ENCODE measurements around the gene PTH1R.

PTH1R gene

GRCh38 chr3:46916799-46917198 is 39.3 kb downstream of the PTH1R start:
- Histone ChIP-seq H2AK5ac (ENCODE audit: low read length, severe bottlenecking) (no peak overlapping the region), H3K79me1 (replicated peaks; ENCODE audit: low read length, poor library complexity, severe bottlenecking) (peaks cover 16% of the 10 kb centered on the region), H4K91ac (ENCODE audit: low read length) (no peak overlapping the region), H2BK12ac (ENCODE audit: low read length in 2 of 2) (no peak overlapping the region), H3K23ac (ENCODE audit: low read length in 2 of 2) (no peak overlapping the region), H3K4me1 (ENCODE audit: control insufficient read depth, insufficient read depth, low read depth, low read length) (peaks cover 5% of the 10 kb centered on the region), H2BK120ac (ENCODE audit: low read depth, low read length) (no peak overlapping the region), H2BK5ac (ENCODE audit: low read depth, low read length, poor library complexity, severe bottlenecking) (no peak overlapping the region), H3K4ac (ENCODE audit: low read depth in 1 of 2, low read length in 2 of 2) (no peak overlapping the region), H2BK15ac (ENCODE audit: low read depth, poor library complexity, severe bottlenecking) (no peak overlapping the region), H3K27me3 (ENCODE audit: control insufficient read depth in 1 of 2, insufficient read depth in 1 of 2, low read length in 2 of 2) (no peaks in the 10 kb centered on the region), H3K18ac (ENCODE audit: low read depth in 1 of 2, low read length in 2 of 2) (no peak overlapping the region), H3K14ac (ENCODE audit: low read length in 2 of 2) (no peak overlapping the region), H3K4me3 (ENCODE audit: insufficient read depth in 1 of 2, low read depth in 1 of 2, low read length in 2 of 2) (no peak overlapping the region), H3K36me3 (ENCODE audit: control insufficient read depth in 1 of 2, insufficient read depth in 2 of 2, low read depth in 1 of 2, low read length in 2 of 2) (peaks cover 30 to 66% of the 10 kb centered on the region in 2 experiments), H3K9me3 (ENCODE audit: control insufficient read depth, low read length) (peaks cover 15% of the 10 kb centered on the region), H3K4me2 (ENCODE audit: low read length, poor library complexity, severe bottlenecking) (no peak overlapping the region), H3K27ac (ENCODE audit: low read length, poor library complexity, severe bottlenecking) (no peak overlapping the region), H4K8ac (ENCODE audit: low read length) (no peak overlapping the region), H2AFZ (ENCODE audit: low read depth, low read length) (no peak overlapping the region), H3K9ac (ENCODE audit: low read length) (no peak overlapping the region)
- DNase-seq: no peak
- 68% methylated on average over 3 of the region's 3 CpGs for WGBS

- Histone ChIP-seq H3K9me3 (ENCODE audit: control insufficient read depth, low read length) (peaks cover 15% of the 10 kb centered on the region), H4K8ac (ENCODE audit: low read length) (no peak overlapping the region), H3K14ac (ENCODE audit: low read length in 2 of 2) (no peak overlapping the region), H2AK5ac (ENCODE audit: low read length, severe bottlenecking) (no peak overlapping the region), H3K4ac (ENCODE audit: low read depth in 1 of 2, low read length in 2 of 2) (no peak overlapping the region), H2BK15ac (ENCODE audit: low read depth, poor library complexity, severe bottlenecking) (no peak overlapping the region), H2BK12ac (ENCODE audit: low read length in 2 of 2) (no peak overlapping the region), H4K91ac (ENCODE audit: low read length) (no peak overlapping the region), H3K4me2 (ENCODE audit: low read length, poor library complexity, severe bottlenecking) (no peak overlapping the region), H3K4me3 (ENCODE audit: insufficient read depth in 1 of 2, low read depth in 1 of 2, low read length in 2 of 2) (no peak overlapping the region), H3K27me3 (ENCODE audit: control insufficient read depth in 1 of 2, insufficient read depth in 1 of 2, low read length in 2 of 2) (no peaks in the 10 kb centered on the region), H2BK120ac (ENCODE audit: low read depth, low read length) (no peak overlapping the region), H2AFZ (ENCODE audit: low read depth, low read length) (no peak overlapping the region), H3K4me1 (ENCODE audit: control insufficient read depth, insufficient read depth, low read depth, low read length) (peaks cover 5% of the 10 kb centered on the region), H3K18ac (ENCODE audit: low read depth in 1 of 2, low read length in 2 of 2) (no peak overlapping the region), H3K36me3 (ENCODE audit: control insufficient read depth in 1 of 2, insufficient read depth in 2 of 2, low read depth in 1 of 2, low read length in 2 of 2) (peaks cover 35 to 70% of the 10 kb centered on the region in 2 experiments), H3K27ac (ENCODE audit: low read length, poor library complexity, severe bottlenecking) (no peak overlapping the region), H3K9ac (ENCODE audit: low read length) (no peak overlapping the region), H2BK5ac (ENCODE audit: low read depth, low read length, poor library complexity, severe bottlenecking) (no peak overlapping the region), H3K23ac (ENCODE audit: low read length in 2 of 2) (no peak overlapping the region), H3K79me1 (replicated peaks; ENCODE audit: low read length, poor library complexity, severe bottlenecking) (peaks cover 19% of the 10 kb centered on the region)
- DNase-seq: no peak
- 89% methylated on average over 2 of the region's 3 CpGs for WGBS
These were observed 39.7 kb downstream of the PTH1R start for GRCh38 chr3:46917257-46917656.

GRCh38 chr3:46918202-46918601 is 40.7 kb downstream of the PTH1R start:
- no peak for DNase-seq
- Histone ChIP-seq H3K4me2 (ENCODE audit: low read length, poor library complexity, severe bottlenecking) (no peak overlapping the region), H4K8ac (ENCODE audit: low read length) (no peak overlapping the region), H2BK5ac (ENCODE audit: low read depth, low read length, poor library complexity, severe bottlenecking) (no peak overlapping the region), H3K27ac (ENCODE audit: low read length, poor library complexity, severe bottlenecking) (no peak overlapping the region), H3K27me3 (ENCODE audit: control insufficient read depth in 1 of 2, insufficient read depth in 1 of 2, low read length in 2 of 2) (no peaks in the 10 kb centered on the region), H2BK15ac (ENCODE audit: low read depth, poor library complexity, severe bottlenecking) (no peak overlapping the region), H3K23ac (ENCODE audit: low read length in 2 of 2) (no peak overlapping the region), H4K91ac (ENCODE audit: low read length) (no peak overlapping the region), H3K4me3 (ENCODE audit: insufficient read depth in 1 of 2, low read depth in 1 of 2, low read length in 2 of 2) (no peak overlapping the region), H2AK5ac (ENCODE audit: low read length, severe bottlenecking) (no peak overlapping the region), H3K79me1 (replicated peaks; ENCODE audit: low read length, poor library complexity, severe bottlenecking) (peaks cover 27% of the 10 kb centered on the region), H3K36me3 (ENCODE audit: control insufficient read depth in 1 of 2, insufficient read depth in 2 of 2, low read depth in 1 of 2, low read length in 2 of 2) (peaks cover 44 to 80% of the 10 kb centered on the region in 2 experiments), H3K4me1 (ENCODE audit: control insufficient read depth, insufficient read depth, low read depth, low read length) (peaks cover 5% of the 10 kb centered on the region), H3K14ac (ENCODE audit: low read length in 2 of 2) (no peak overlapping the region), H2BK12ac (ENCODE audit: low read length in 2 of 2) (no peak overlapping the region), H2AFZ (ENCODE audit: low read depth, low read length) (no peak overlapping the region), H3K4ac (ENCODE audit: low read depth in 1 of 2, low read length in 2 of 2) (no peak overlapping the region), H3K9me3 (ENCODE audit: control insufficient read depth, low read length) (peaks cover 15% of the 10 kb centered on the region), H2BK120ac (ENCODE audit: low read depth, low read length) (no peak overlapping the region), H3K18ac (ENCODE audit: low read depth in 1 of 2, low read length in 2 of 2) (no peak overlapping the region), H3K9ac (ENCODE audit: low read length) (no peak overlapping the region)
- WGBS: 100% methylated on average over 1 of the region's 1 CpG

- WGBS: 98% methylated on average over 4 of the region's 4 CpGs
- no peak overlapping the region for H3K23ac ChIP-seq (ENCODE audit: low read length in 2 of 2)
- no peak overlapping the region for H2BK15ac ChIP-seq (ENCODE audit: low read depth, poor library complexity, severe bottlenecking)
- H3K14ac ChIP-seq (ENCODE audit: low read length in 2 of 2): no peak overlapping the region
- no peak overlapping the region for H2AK5ac ChIP-seq (ENCODE audit: low read length, severe bottlenecking)
- H3K27ac ChIP-seq (ENCODE audit: low read length, poor library complexity, severe bottlenecking): no peak overlapping the region
- no peak overlapping the region for H3K4me3 ChIP-seq (ENCODE audit: insufficient read depth in 1 of 2, low read depth in 1 of 2, low read length in 2 of 2)
- no peak overlapping the region for H2BK12ac ChIP-seq (ENCODE audit: low read length in 2 of 2)
- H3K4me2 ChIP-seq (ENCODE audit: low read length, poor library complexity, severe bottlenecking): no peak overlapping the region
- H3K4me1 ChIP-seq (ENCODE audit: control insufficient read depth, insufficient read depth, low read depth, low read length): peaks cover 4% of the 10 kb centered on the region
- H3K36me3 ChIP-seq (ENCODE audit: control insufficient read depth in 1 of 2, insufficient read depth in 2 of 2, low read depth in 1 of 2, low read length in 2 of 2): peaks cover 48 to 83% of the 10 kb centered on the region in 2 experiments
- H3K79me1 ChIP-seq (replicated peaks; ENCODE audit: low read length, poor library complexity, severe bottlenecking): peaks cover 29% of the 10 kb centered on the region
- H3K18ac ChIP-seq (ENCODE audit: low read depth in 1 of 2, low read length in 2 of 2): no peak overlapping the region
- peaks cover 15% of the 10 kb centered on the region for H3K9me3 ChIP-seq (ENCODE audit: control insufficient read depth, low read length)
- no peak for DNase-seq
- H3K4ac ChIP-seq (ENCODE audit: low read depth in 1 of 2, low read length in 2 of 2): no peak overlapping the region
- H4K8ac ChIP-seq (ENCODE audit: low read length): no peak overlapping the region
- H2BK5ac ChIP-seq (ENCODE audit: low read depth, low read length, poor library complexity, severe bottlenecking): no peak overlapping the region
- no peaks in the 10 kb centered on the region for H3K27me3 ChIP-seq (ENCODE audit: control insufficient read depth in 1 of 2, insufficient read depth in 1 of 2, low read length in 2 of 2)
- H4K91ac ChIP-seq (ENCODE audit: low read length): no peak overlapping the region
- H2AFZ ChIP-seq (ENCODE audit: low read depth, low read length): no peak overlapping the region
- no peak overlapping the region for H2BK120ac ChIP-seq (ENCODE audit: low read depth, low read length)
- H3K9ac ChIP-seq (ENCODE audit: low read length): no peak overlapping the region
These were observed 41.1 kb downstream of the PTH1R start for GRCh38 chr3:46918634-46919033.

Data from mesenchymal stem cell (in vitro differentiated cells and primary cell).